CD4-positive, CD25-positive, alpha-beta regulatory T cell (primary cell): Measurements from ENCODE around the gene RBMS2. TPM values are rescaled to one million over a fixed set of nuclear protein-coding genes. Genes with fewer than 3 reads are reported as not detected.

Source experiments
- ATAC-seq, 2 donors: fragments of 150-1000 bp; cut with Tn5 transposase; one replicate each; pipeline ENCODE4 v1.10.0; 2021; ENCODE audit warnings: low read depth in 2 of 2, moderate number of reproducible peaks in 2 of 2, moderate library complexity in 1 of 2
- DNase-seq, 3 donors: peaks; one replicate each; pipeline versions ENCODE4 v3.0.0 to v3.0.0-alpha.2; 2012 to 2022; ENCODE audit warnings: mixed read lengths in 1 of 3
- H3K27ac ChIP-seq: one replicate; pipeline ENCODE4 v1.7.0; 2013; ENCODE audit warnings: mild to moderate bottlenecking, low read length; ENCODE audit not compliant: insufficient read depth, poor library complexity, severe bottlenecking
- H3K27me3 ChIP-seq: one replicate; pipeline ENCODE4 v1.7.0; 2013; ENCODE audit warnings: low read length; ENCODE audit not compliant: control insufficient read depth, insufficient read depth
- H3K36me3 ChIP-seq: one replicate; pipeline ENCODE4 v1.7.0; 2013; ENCODE audit warnings: mild to moderate bottlenecking, low read length, moderate library complexity; ENCODE audit not compliant: control insufficient read depth, insufficient read depth
- H3K4me1 ChIP-seq: 2 replicates; pipeline ENCODE4 v1.7.0; 2013; ENCODE audit warnings: mild to moderate bottlenecking, low read length; ENCODE audit not compliant: insufficient read depth, control insufficient read depth, poor library complexity, severe bottlenecking
- H3K4me3 ChIP-seq: one replicate; pipeline ENCODE4 v1.7.0; 2013; ENCODE audit warnings: low read depth, mild to moderate bottlenecking, low read length, moderate library complexity
- H3K9me3 ChIP-seq, 2 experiments: 1 replicate in 1 of 2; 2 replicates in 1 of 2; pipeline ENCODE4 v1.7.0; 2013; ENCODE audit warnings: low read length in 2 of 2, mild to moderate bottlenecking in 1 of 2, moderate library complexity in 1 of 2; ENCODE audit not compliant: control insufficient read depth in 2 of 2
- H3K27ac Mint-ChIP-seq, 3 donors: one replicate each; pipeline ENCODE4 v1.8.0; 2020 to 2022; ENCODE audit warnings: mild to moderate bottlenecking in 3 of 3, mixed read lengths in 3 of 3, moderate library complexity in 2 of 3
- H3K27me3 Mint-ChIP-seq: one replicate; pipeline ENCODE4 v1.8.0; 2022; ENCODE audit warnings: mild to moderate bottlenecking, mixed read lengths
- H3K36me3 Mint-ChIP-seq: one replicate; pipeline ENCODE4 v1.8.0; 2020; ENCODE audit warnings: mixed read lengths
- H3K4me1 Mint-ChIP-seq, 4 donors: one replicate each; pipeline ENCODE4 v1.8.0; 2020 to 2022; ENCODE audit warnings: mixed read lengths in 4 of 4, mild to moderate bottlenecking in 1 of 4
- H3K4me3 Mint-ChIP-seq, 4 donors: one replicate each; pipeline ENCODE4 v1.8.0; 2020 to 2022; ENCODE audit warnings: mild to moderate bottlenecking in 4 of 4, mixed read lengths in 4 of 4, moderate library complexity in 3 of 4
- H3K9me3 Mint-ChIP-seq, 7 donors: one replicate each; pipeline ENCODE4 v1.8.0; 2020 to 2022; ENCODE audit warnings: mixed read lengths in 7 of 7, mild to moderate bottlenecking in 3 of 7, moderate library complexity in 2 of 7
- polyA plus RNA-seq, 4 donors: library from polyadenylated mRNA; unstranded; fragments of 300-500 nt; fragmentation: Illumina TruSeq; gene quantifications; one replicate each; pipeline ENCODE4 v1.2.3, GENCODE V29; 2021
- total RNA-seq: library from RNA; stranded (reverse); gene quantifications from one replicate; pipeline ENCODE4 v1.2.3, GENCODE V29; 2022

Gene RBMS2
- total and polyA plus RNA-seq, 5 donors from 2014 or later: 0.14 to 3.1 (median 0.32) TPM; not detected in 1

GRCh38 chr12:56626701-56627100 is 105.1 kb downstream of the RBMS2 start:
- peak overlapping the region; percentile 59 to 79 (median 59) for H3K27ac Mint-ChIP-seq
- peak overlapping the region; percentile 7 for H3K27ac ChIP-seq

GRCh38 chr12:56628671-56629458 is 107.2 kb downstream of the RBMS2 start:
- Histone ChIP-seq H3K4me3 (peak overlapping the region; percentile 99), H3K9me3 (no peaks in the 10 kb centered on the region), H3K36me3 (peaks cover 10% of the 10 kb centered on the region), H3K27me3 (no peaks in the 10 kb centered on the region), H3K4me1 (peaks cover 65% of the 10 kb centered on the region), H3K27ac (peak overlapping the region; percentile 91)
- Mint-ChIP-seq H3K4me1 (peaks cover 20 to 81% (median 60%) of the 10 kb centered on the region in 4 donors), H3K9me3 (peaks cover 0 to 1% (median 0%) of the 10 kb centered on the region in 7 donors), H3K4me3 (peak overlapping the region; percentile 83 to 95 (median 86)), H3K27ac (peak overlapping the region; percentile 89 to 99 (median 93)), H3K27me3 (no peaks in the 10 kb centered on the region), H3K36me3 (peaks cover 21% of the 10 kb centered on the region)
- ATAC-seq: peak; percentile 22 to 23
- DNase-seq: peak; percentile 52 to 79 (median 73)

More at GRCh38 chr12:56626701-56627100, 105.1 kb downstream of the RBMS2 start:
- H3K4me1 Mint-ChIP-seq: peaks cover 31 to 74% (median 59%) of the 10 kb centered on the region in 4 donors
- peak overlapping the region; percentile 12 to 42 (median 16) for H3K4me3 Mint-ChIP-seq
- ATAC-seq (no peak), DNase-seq (no peak)
- peaks cover 25% of the 10 kb centered on the region for H3K36me3 Mint-ChIP-seq
- Histone ChIP-seq H3K9me3 (no peaks in the 10 kb centered on the region), H3K4me3 (peak overlapping the region; percentile 22), H3K36me3 (peaks cover 13% of the 10 kb centered on the region), H3K4me1 (peaks cover 60% of the 10 kb centered on the region), H3K27me3 (no peaks in the 10 kb centered on the region)
- H3K27me3 Mint-ChIP-seq: no peaks in the 10 kb centered on the region
- H3K9me3 Mint-ChIP-seq: peaks cover 0 to 1% (median 0%) of the 10 kb centered on the region in 7 donors

GRCh38 chr12:56629459-56630179 is 108.0 kb downstream of the RBMS2 start:
- DNase-seq: peak; percentile 38 to 48 (median 42)
- ATAC-seq: peak; percentile 2
- H3K9me3 Mint-ChIP-seq: peaks cover 0 to 1% (median 0%) of the 10 kb centered on the region in 7 donors

GRCh38 chr12:56630180-56630632 is 108.6 kb downstream of the RBMS2 start, which contains the start of gene BAZ2A:
Gene BAZ2A (minus strand): TSS chr12:56630326. CDS start chr12:56617530, 12,796 bp downstream.
- no peaks in the 10 kb centered on the region for H3K9me3 ChIP-seq
- H3K27ac ChIP-seq: peak within 1 kb of the TSS; percentile 91
- peaks cover 18% of the 10 kb centered on the region for H3K36me3 Mint-ChIP-seq
- peaks cover 0 to 1% (median 0%) of the 10 kb centered on the region in 7 donors for H3K9me3 Mint-ChIP-seq
- peak within 1 kb of the TSS; percentile 99 for H3K4me3 ChIP-seq
- DNase-seq (peak; percentile 70 to 89 (median 83)), ATAC-seq (peak; percentile 83 to 84)
- H3K27me3 ChIP-seq: no peaks in the 10 kb centered on the region
- H3K4me1 ChIP-seq: peaks cover 70% of the 10 kb centered on the region
- peak within 1 kb of the TSS; percentile 91 to 99 (median 93) for H3K27ac Mint-ChIP-seq
- no peaks in the 10 kb centered on the region for H3K27me3 Mint-ChIP-seq
- H3K4me3 Mint-ChIP-seq: peak within 1 kb of the TSS; percentile 83 to 95 (median 86)
- H3K36me3 ChIP-seq: peaks cover 2% of the 10 kb centered on the region
- H3K4me1 Mint-ChIP-seq: peaks cover 16 to 80% (median 58%) of the 10 kb centered on the region in 4 donors

More at GRCh38 chr12:56629459-56630179, 108.0 kb downstream of the RBMS2 start:
- H3K27ac ChIP-seq: peak overlapping the region; percentile 91
- Mint-ChIP-seq H3K4me3 (peak overlapping the region; percentile 83 to 95 (median 86)), H3K27me3 (no peaks in the 10 kb centered on the region), H3K27ac (peak overlapping the region; percentile 89 to 99 (median 93)), H3K36me3 (peaks cover 18% of the 10 kb centered on the region), H3K4me1 (peaks cover 16 to 81% (median 56%) of the 10 kb centered on the region in 4 donors)
- H3K36me3 ChIP-seq: peaks cover 2% of the 10 kb centered on the region
- no peaks in the 10 kb centered on the region for H3K9me3 ChIP-seq
- peaks cover 71% of the 10 kb centered on the region for H3K4me1 ChIP-seq
- H3K4me3 ChIP-seq: peak overlapping the region; percentile 99
- no peaks in the 10 kb centered on the region for H3K27me3 ChIP-seq

- Histone ChIP-seq H3K4me1 (peaks cover 77% of the 10 kb centered on the region), H3K9me3 (no peaks in the 10 kb centered on the region), H3K4me3 (peak overlapping the region; percentile 80), H3K27me3 (no peaks in the 10 kb centered on the region), H3K36me3 (no peaks in the 10 kb centered on the region), H3K27ac (peak overlapping the region; percentile 70)
- DNase-seq: peak; percentile 26 to 66 (median 57)
- Mint-ChIP-seq H3K27me3 (no peaks in the 10 kb centered on the region), H3K9me3 (peaks cover 0 to 1% (median 0%) of the 10 kb centered on the region in 7 donors), H3K4me3 (peak overlapping the region; percentile 83 to 99 (median 90)), H3K4me1 (peaks cover 9 to 80% (median 52%) of the 10 kb centered on the region in 4 donors), H3K36me3 (peaks cover 8% of the 10 kb centered on the region), H3K27ac (peak overlapping the region; percentile 93 to 99 (median 93))
- ATAC-seq: no peak
These were observed 110.4 kb downstream of the RBMS2 start for GRCh38 chr12:56631790-56632700.

GRCh38 chr12:56632701-56633467 is 111.3 kb downstream of the RBMS2 start:
- Mint-ChIP-seq H3K27ac (peak overlapping the region; percentile 63 to 99 (median 93)), H3K4me3 (peak overlapping the region; percentile 83 to 99 (median 90)), H3K27me3 (no peaks in the 10 kb centered on the region), H3K4me1 (peaks cover 10 to 79% (median 59%) of the 10 kb centered on the region in 4 donors), H3K36me3 (peaks cover 8% of the 10 kb centered on the region), H3K9me3 (peaks cover 0 to 1% (median 0%) of the 10 kb centered on the region in 7 donors)
- Histone ChIP-seq H3K4me3 (peak overlapping the region; percentile 80), H3K27me3 (no peaks in the 10 kb centered on the region), H3K36me3 (peaks cover 4% of the 10 kb centered on the region), H3K9me3 (no peaks in the 10 kb centered on the region), H3K27ac (peak overlapping the region; percentile 70), H3K4me1 (peaks cover 72% of the 10 kb centered on the region)
- no peak for ATAC-seq
- no peak for DNase-seq
